Glutamatergic neuron (in vitro differentiated cells): ENCODE data around the gene FARP1. TPM values are rescaled to one million over a fixed set of nuclear protein-coding genes. Genes with fewer than 3 reads are reported as not detected.

Experiments
- DNase-seq: peaks from one replicate; pipeline ENCODE4 v3.0.0; 2022
- H3K27ac Mint-ChIP-seq: one replicate; pipeline ENCODE4 v1.8.0; 2020; ENCODE audit warnings: mild to moderate bottlenecking, mixed read lengths, inconsistent platforms; ENCODE audit not compliant: unreplicated experiment
- H3K27me3 Mint-ChIP-seq: one replicate; pipeline ENCODE4 v1.8.0; 2020; ENCODE audit warnings: mild to moderate bottlenecking, moderate library complexity, mixed read lengths, inconsistent platforms; ENCODE audit not compliant: unreplicated experiment
- H3K36me3 Mint-ChIP-seq: one replicate; pipeline ENCODE4 v1.8.0; 2020; ENCODE audit warnings: mild to moderate bottlenecking, mixed read lengths, inconsistent platforms; ENCODE audit not compliant: unreplicated experiment
- H3K4me1 Mint-ChIP-seq: one replicate; pipeline ENCODE4 v1.8.0; 2020; ENCODE audit warnings: mild to moderate bottlenecking, low read depth, mixed read lengths, inconsistent platforms; ENCODE audit not compliant: unreplicated experiment
- H3K4me3 Mint-ChIP-seq: one replicate; pipeline ENCODE4 v1.8.0; 2020; ENCODE audit warnings: mild to moderate bottlenecking, mixed read lengths, inconsistent platforms; ENCODE audit not compliant: unreplicated experiment
- H3K9me3 Mint-ChIP-seq: one replicate; pipeline ENCODE4 v1.8.0; 2020; ENCODE audit warnings: mild to moderate bottlenecking, moderate library complexity, mixed read lengths, inconsistent platforms; ENCODE audit not compliant: unreplicated experiment
- CTCF ChIP-seq: fragments of 200-600 bp; sonication (generic); IDR thresholded peaks from one replicate; pipeline ENCODE4 v1.5.0; 2021; ENCODE audit not compliant: partially characterized antibody, unreplicated experiment
- total RNA-seq: library from RNA; stranded (reverse); fragmentation: NEBNext Ultra II Directional; extraction: Animal tissue kit (Norgen Biotek cat#: 25700); gene quantifications from one replicate; pipeline ENCODE4 v1.2.1, GENCODE V29; 2021; ENCODE audit not compliant: unreplicated experiment

Gene FARP1
- total RNA-seq, 1 donor from 2014 or later: 233 TPM

- Mint-ChIP-seq H3K4me3 (no peak overlapping the region), H3K27me3 (peaks cover 12% of the 10 kb centered on the region), H3K4me1 (peaks cover 24% of the 10 kb centered on the region)
Measured at GRCh38 chr13:98353750-98354149, 210.9 kb downstream of the FARP1 start.

GRCh38 chr13:98358937-98359336 lies 216.0 kb downstream of the FARP1 start:
- H3K4me3 Mint-ChIP-seq: no peak overlapping the region
- peaks cover 3% of the 10 kb centered on the region for H3K27me3 Mint-ChIP-seq
- H3K27ac Mint-ChIP-seq: no peak overlapping the region
- TF ChIP-seq CTCF: no peak
- no peak for DNase-seq
- H3K36me3 Mint-ChIP-seq: peaks cover 7% of the 10 kb centered on the region
- H3K9me3 Mint-ChIP-seq: peaks cover 4% of the 10 kb centered on the region
- peaks cover 23% of the 10 kb centered on the region for H3K4me1 Mint-ChIP-seq

More at GRCh38 chr13:98353750-98354149, 210.9 kb downstream of the FARP1 start:
- no peak for TF ChIP-seq CTCF
- Mint-ChIP-seq H3K27ac (no peak overlapping the region), H3K9me3 (peaks cover 7% of the 10 kb centered on the region), H3K36me3 (peaks cover 7% of the 10 kb centered on the region)
- no peak for DNase-seq

GRCh38 chr13:98360545-98360944 lies 217.7 kb downstream of the FARP1 start:
- Mint-ChIP-seq H3K4me1 (peaks cover 36% of the 10 kb centered on the region), H3K27me3 (peaks cover 3% of the 10 kb centered on the region), H3K9me3 (peaks cover 4% of the 10 kb centered on the region), H3K36me3 (peaks cover 7% of the 10 kb centered on the region), H3K4me3 (no peak overlapping the region), H3K27ac (peak overlapping the region; percentile 60)
- TF ChIP-seq CTCF: no peak
- DNase-seq: no peak

- no peak overlapping the region for H3K27ac Mint-ChIP-seq
- H3K4me3 Mint-ChIP-seq: no peak overlapping the region
- peaks cover 3% of the 10 kb centered on the region for H3K27me3 Mint-ChIP-seq
- TF ChIP-seq CTCF: no peak
- no peak for DNase-seq
- peaks cover 52% of the 10 kb centered on the region for H3K4me1 Mint-ChIP-seq
- peaks cover 12% of the 10 kb centered on the region for H3K9me3 Mint-ChIP-seq
- peaks cover under 1% of the 10 kb centered on the region for H3K36me3 Mint-ChIP-seq
Measured at GRCh38 chr13:98363326-98363725, 220.4 kb downstream of the FARP1 start.

GRCh38 chr13:98364179-98364578 lies 221.3 kb downstream of the FARP1 start:
- TF ChIP-seq CTCF: no peak
- H3K9me3 Mint-ChIP-seq: peaks cover 12% of the 10 kb centered on the region
- H3K4me1 Mint-ChIP-seq: peaks cover 52% of the 10 kb centered on the region
- H3K4me3 Mint-ChIP-seq: no peak overlapping the region
- H3K27me3 Mint-ChIP-seq: peaks cover 4% of the 10 kb centered on the region
- DNase-seq: no peak
- peaks cover 5% of the 10 kb centered on the region for H3K36me3 Mint-ChIP-seq
- H3K27ac Mint-ChIP-seq: no peak overlapping the region
